GM12892 (cell line): Measurements from ENCODE around the gene CACNA1C.

Source experiments
- POLR2A ChIP-seq: IDR thresholded peaks from 2 replicates; pipeline ENCODE4 v1.6.1; 2011; ENCODE audit warnings: low read depth, low read length, control low read depth
- POLR2AphosphoS5 ChIP-seq: IDR thresholded peaks from 2 replicates; pipeline ENCODE4 v1.6.1; 2011; ENCODE audit warnings: low read depth, low read length, control low read depth

GRCh38 chr12:2023365-2023764, 29.4 kb upstream of the CACNA1C start:
- TF ChIP-seq POLR2A, result no peak
- TF ChIP-seq POLR2AphosphoS5, result no peak
